Calu3 (cell line): Measurements from ENCODE around the gene RGS9BP. TPM values are rescaled to one million over a fixed set of nuclear protein-coding genes. Genes with fewer than 3 reads are reported as not detected.

Source experiments
- BruUV-seq: library from RNA; stranded (reverse); fragments of 400-500 nt; replicated peaks from 2 replicates; lab custom pipeline; 2021; lab: Mats Ljungman, UMichigan
- CTCF ChIA-PET: fragments of 300-600 bp; sonication (Branson Sonifier 250); formaldehyde crosslinking; loops from one replicate; lab custom pipeline; 2022; ENCODE audit warnings: antibody characterized with exemption; lab: Charles Lee
- DNase-seq: peaks from one replicate; pipeline ENCODE4 v3.0.0; 2022
- H3K27ac Mint-ChIP-seq: one replicate; pipeline ENCODE4 v1.8.0; 2022; ENCODE audit warnings: mixed read lengths; ENCODE audit not compliant: unreplicated experiment
- H3K27me3 Mint-ChIP-seq: one replicate; pipeline ENCODE4 v1.8.0; 2022; ENCODE audit warnings: mixed read lengths; ENCODE audit not compliant: unreplicated experiment
- H3K36me3 Mint-ChIP-seq: one replicate; pipeline ENCODE4 v1.8.0; 2022; ENCODE audit warnings: mild to moderate bottlenecking, moderate library complexity, mixed read lengths; ENCODE audit not compliant: insufficient read depth, unreplicated experiment
- H3K4me1 Mint-ChIP-seq: one replicate; pipeline ENCODE4 v1.8.0; 2022; ENCODE audit warnings: mild to moderate bottlenecking, low read depth, mixed read lengths; ENCODE audit not compliant: unreplicated experiment
- H3K4me3 Mint-ChIP-seq: one replicate; pipeline ENCODE4 v1.8.0; 2022; ENCODE audit warnings: mild to moderate bottlenecking, low read depth, moderate library complexity, mixed read lengths; ENCODE audit not compliant: unreplicated experiment
- H3K9me3 Mint-ChIP-seq: one replicate; pipeline ENCODE4 v1.8.0; 2022; ENCODE audit warnings: low read depth, mixed read lengths; ENCODE audit not compliant: unreplicated experiment
- intact Hi-C: fragments of 100-400 bp; cut with micrococcal nuclease; formaldehyde crosslinking; loops from one replicate; pipeline ENCODE4 v1.10.0; 2022; ENCODE audit not compliant: unreplicated experiment
- total RNA-seq: library from RNA; stranded (reverse); gene quantifications from 2 replicates; pipeline ENCODE4 v1.2.3, GENCODE V29; 2022
- TF ChIP-seq, protein P1 (sequence below): fragments of 200-600 bp; IDR thresholded peaks from one replicate; pipeline ENCODE4 v1.8.0; 2022; ENCODE audit warnings: antibody characterized with exemption; ENCODE audit not compliant: unreplicated experiment

The RGS9BP gene
- total RNA-seq, 1 experiment from 2014 or later: 0.28 TPM

DNA sequence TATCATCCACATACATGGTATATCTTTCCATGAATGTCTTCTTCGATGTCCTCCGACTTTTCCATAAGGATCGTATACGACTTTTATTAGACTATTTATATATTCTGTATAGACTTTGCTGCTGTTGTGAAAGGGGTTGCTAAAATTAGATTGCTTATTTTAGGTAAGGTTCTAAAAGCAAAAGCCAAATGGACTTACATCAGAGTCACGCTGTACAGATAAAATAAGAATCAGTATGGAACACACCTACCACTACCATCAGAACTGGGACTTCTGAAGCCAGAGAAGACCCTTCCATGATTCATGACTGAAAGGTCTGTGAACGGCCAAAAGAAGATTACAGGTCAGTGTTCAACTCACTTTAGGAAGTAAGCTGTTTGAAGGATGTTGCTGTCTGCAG is 9.6 kb upstream of the RGS9BP start:
- BruUV-seq: no TSS peak
- H3K4me1 Mint-ChIP-seq: peaks cover 14% of the 10 kb centered on the region
- no peaks in the 10 kb centered on the region for H3K9me3 Mint-ChIP-seq
- intact Hi-C loops: no loop called here
- no peak for DNase-seq
- no peak overlapping the region for H3K27ac Mint-ChIP-seq
- H3K27me3 Mint-ChIP-seq: no peaks in the 10 kb centered on the region
- H3K4me3 Mint-ChIP-seq: no peak overlapping the region
- CTCF ChIA-PET: no interaction called here
- TF ChIP-seq, protein P1, sequence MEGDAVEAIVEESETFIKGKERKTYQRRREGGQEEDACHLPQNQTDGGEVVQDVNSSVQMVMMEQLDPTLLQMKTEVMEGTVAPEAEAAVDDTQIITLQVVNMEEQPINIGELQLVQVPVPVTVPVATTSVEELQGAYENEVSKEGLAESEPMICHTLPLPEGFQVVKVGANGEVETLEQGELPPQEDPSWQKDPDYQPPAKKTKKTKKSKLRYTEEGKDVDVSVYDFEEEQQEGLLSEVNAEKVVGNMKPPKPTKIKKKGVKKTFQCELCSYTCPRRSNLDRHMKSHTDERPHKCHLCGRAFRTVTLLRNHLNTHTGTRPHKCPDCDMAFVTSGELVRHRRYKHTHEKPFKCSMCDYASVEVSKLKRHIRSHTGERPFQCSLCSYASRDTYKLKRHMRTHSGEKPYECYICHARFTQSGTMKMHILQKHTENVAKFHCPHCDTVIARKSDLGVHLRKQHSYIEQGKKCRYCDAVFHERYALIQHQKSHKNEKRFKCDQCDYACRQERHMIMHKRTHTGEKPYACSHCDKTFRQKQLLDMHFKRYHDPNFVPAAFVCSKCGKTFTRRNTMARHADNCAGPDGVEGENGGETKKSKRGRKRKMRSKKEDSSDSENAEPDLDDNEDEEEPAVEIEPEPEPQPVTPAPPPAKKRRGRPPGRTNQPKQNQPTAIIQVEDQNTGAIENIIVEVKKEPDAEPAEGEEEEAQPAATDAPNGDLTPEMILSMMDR: no peak
- H3K36me3 Mint-ChIP-seq: peaks cover 13% of the 10 kb centered on the region

DNA sequence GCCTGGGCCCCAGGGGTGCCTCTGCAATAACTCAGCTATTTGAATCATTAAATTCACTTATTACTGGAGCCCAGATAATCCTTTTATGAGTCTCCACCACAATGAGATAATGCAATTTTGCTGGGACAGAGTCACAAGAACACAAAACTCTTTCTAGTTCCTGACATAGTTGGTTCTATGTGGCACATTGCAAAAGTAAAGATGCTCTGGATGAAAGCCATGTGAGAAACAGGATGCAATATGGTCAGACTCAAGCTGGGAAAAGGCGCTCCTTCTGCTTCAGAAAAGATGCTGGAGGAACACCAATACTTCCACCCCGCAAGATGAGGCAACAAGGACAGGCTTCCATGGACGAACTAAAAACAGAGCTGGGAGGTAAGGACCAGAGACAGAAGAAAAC is 6.3 kb upstream of the RGS9BP start:
- TF ChIP-seq, protein P1: no peak
- H3K27ac Mint-ChIP-seq: no peak overlapping the region
- H3K9me3 Mint-ChIP-seq: no peaks in the 10 kb centered on the region
- H3K36me3 Mint-ChIP-seq: peaks cover 16% of the 10 kb centered on the region
- CTCF ChIA-PET: no interaction called here
- no peak overlapping the region for H3K4me3 Mint-ChIP-seq
- intact Hi-C loops: no loop called here
- no TSS peak for BruUV-seq
- DNase-seq: no peak
- H3K27me3 Mint-ChIP-seq: no peaks in the 10 kb centered on the region
- peaks cover 33% of the 10 kb centered on the region for H3K4me1 Mint-ChIP-seq

DNA sequence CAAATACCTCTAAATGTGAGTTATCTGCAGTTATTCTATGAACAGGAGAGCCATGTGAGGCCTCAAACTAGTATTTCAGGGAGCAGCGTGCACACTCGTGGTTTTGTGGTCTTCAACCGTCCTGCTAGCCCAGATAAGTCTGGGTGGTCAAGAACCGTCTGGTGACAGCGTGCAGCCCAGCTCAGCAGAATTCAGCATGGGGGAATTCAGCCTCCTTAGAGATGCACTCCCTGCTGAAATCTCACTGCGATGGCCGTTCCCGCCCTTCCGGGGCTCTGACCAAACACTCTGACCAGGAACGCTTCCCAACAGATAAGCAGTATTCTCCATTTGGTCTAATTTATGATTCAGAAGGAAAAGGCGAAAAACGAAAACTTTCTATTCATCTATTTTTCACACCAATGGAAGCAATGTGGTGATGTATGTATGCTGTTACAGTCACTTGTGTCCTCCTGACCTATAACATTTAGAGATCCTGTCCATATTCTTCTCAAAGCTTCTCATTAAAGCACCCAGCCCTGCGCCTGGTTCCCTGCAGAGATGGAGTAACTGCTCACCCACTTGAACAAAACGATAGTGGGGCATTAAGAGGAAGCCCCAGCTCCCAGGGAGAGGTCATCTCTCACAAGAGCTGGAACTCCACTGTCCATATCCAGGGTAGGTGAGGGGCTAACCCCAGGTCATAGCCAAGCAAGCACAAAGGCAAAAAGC is 3.6 kb upstream of the RGS9BP start:
- H3K27me3 Mint-ChIP-seq: peaks cover 14% of the 10 kb centered on the region
- TSS peak; percentile 8 for BruUV-seq

DNA sequence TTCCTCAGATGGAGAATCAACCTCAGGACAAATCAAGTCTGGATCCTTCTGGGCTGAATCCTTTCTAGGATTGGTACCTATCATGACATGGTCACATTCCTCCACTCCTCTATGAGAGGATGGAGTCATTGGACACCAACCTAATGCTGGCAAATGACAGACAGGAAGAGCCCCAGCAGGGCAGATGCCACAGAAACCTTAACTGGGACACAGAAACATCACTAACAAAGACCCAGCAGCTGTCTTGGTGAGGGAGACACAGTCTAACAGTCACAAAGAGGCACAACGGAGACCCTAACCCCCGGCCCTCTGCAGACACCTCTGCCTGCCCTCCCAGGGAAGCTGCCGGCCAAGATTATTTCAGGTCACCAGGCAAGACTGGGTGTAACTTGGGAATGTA is 2.8 kb upstream of the RGS9BP start:
- no peak overlapping the region for H3K27ac Mint-ChIP-seq
- intact Hi-C loops: no loop called here
- H3K27me3 Mint-ChIP-seq: peaks cover 22% of the 10 kb centered on the region
- peaks cover 33% of the 10 kb centered on the region for H3K4me1 Mint-ChIP-seq
- H3K36me3 Mint-ChIP-seq: peaks cover 27% of the 10 kb centered on the region
- H3K9me3 Mint-ChIP-seq: no peaks in the 10 kb centered on the region
- DNase-seq: no peak
- TF ChIP-seq, protein P1: no peak
- CTCF ChIA-PET: interaction anchor here (2.0 kb wide), 1 partner anchor 9 kb away, joined by 5 read pairs; no protein-coding TSS in a partner anchor
- BruUV-seq: no TSS peak
- H3K4me3 Mint-ChIP-seq: peak overlapping the region; percentile 85

More for the DNA sequence above, 3.6 kb upstream of the RGS9BP start:
- Mint-ChIP-seq H3K36me3 (peaks cover 27% of the 10 kb centered on the region), H3K4me1 (peaks cover 33% of the 10 kb centered on the region), H3K27ac (no peak overlapping the region), H3K4me3 (no peak overlapping the region), H3K9me3 (no peaks in the 10 kb centered on the region)
- intact Hi-C loops: no loop called here
- DNase-seq: no peak
- CTCF ChIA-PET: interaction anchor here (2.0 kb wide), 1 partner anchor 10 kb away, joined by 5 read pairs; no protein-coding TSS in a partner anchor
- TF ChIP-seq, protein P1: no peak
